ENCODE data around the gene SPINK14.

The SPINK14 gene

DNA sequence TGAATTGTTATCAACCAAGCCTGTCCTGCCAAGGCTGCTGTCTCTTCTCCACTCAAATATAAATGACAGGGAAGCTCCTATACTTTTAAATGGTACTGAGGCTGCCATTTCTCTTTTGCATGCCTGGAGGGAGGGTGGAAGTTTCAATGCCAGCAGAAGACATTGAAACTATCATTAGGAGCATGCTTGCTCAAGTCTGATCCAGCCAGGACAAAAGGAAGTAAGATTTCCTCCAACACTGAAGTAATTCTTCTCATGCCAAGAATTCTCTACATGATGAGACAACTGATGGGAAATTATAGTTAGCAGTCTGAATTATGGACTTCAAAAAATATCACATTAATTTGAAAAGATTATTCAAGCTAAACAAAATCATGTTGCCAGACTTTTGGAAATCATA is 39.9 kb downstream of the SPINK14 start:
- no peak overlapping the region for H3K4me2 ChIP-seq (ENCODE audit: low read length)

DNA sequence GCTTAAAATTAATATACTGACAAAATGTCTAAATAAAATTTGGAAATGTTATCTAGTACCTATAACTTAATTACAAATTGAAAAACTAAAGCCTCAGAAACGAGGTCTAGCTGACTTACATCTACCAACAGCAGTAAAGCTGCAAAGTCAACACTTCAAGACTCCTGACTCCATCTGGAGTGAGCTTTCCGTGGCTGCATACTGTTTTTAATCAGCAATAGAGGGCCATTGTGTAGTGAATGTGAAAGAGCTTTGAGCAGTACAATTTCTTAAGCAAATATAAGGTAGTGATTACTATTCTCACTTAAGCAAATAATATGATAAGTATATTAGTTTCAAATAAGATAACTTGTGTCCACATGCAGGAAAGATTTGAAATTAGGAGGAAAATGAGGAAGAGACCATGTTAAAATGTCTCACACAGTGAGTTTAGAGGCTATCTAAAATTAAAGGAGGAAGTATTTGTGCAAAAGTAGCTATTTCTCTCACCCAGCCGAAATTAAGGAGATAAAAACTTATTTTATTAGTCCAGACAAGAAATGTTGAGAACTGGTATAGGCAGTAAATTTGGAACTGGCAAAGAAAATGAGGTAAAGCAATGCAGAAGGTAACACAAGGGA is 40.9 kb downstream of the SPINK14 start:
- Histone ChIP-seq H4K20me1 (ENCODE audit: insufficient read depth, low read length) (no peaks in the 10 kb centered on the region), H3K27ac (ENCODE audit: low read depth, low read length, poor library complexity, severe bottlenecking) (no peak overlapping the region), H2AFZ (ENCODE audit: low read length) (no peak overlapping the region), H3K36me3 (ENCODE audit: insufficient read depth, low read length) (no peaks in the 10 kb centered on the region), H3F3A (ENCODE audit: insufficient read depth, low read length) (no peaks in the 10 kb centered on the region), H3K4me2 (ENCODE audit: low read length) (no peak overlapping the region), H3K9me2 (ENCODE audit: low read depth, low read length) (no peaks in the 10 kb centered on the region), H3K79me2 (ENCODE audit: insufficient read depth, low read length) (no peaks in the 10 kb centered on the region), H3K4me3 (ENCODE audit: low read depth, low read length, poor library complexity, severe bottlenecking) (no peak overlapping the region), H3K9ac (ENCODE audit: low read length) (no peak overlapping the region), H3K4me1 (ENCODE audit: insufficient read depth, low read length, severe bottlenecking) (no peaks in the 10 kb centered on the region), H3K27me3 (ENCODE audit: insufficient read depth, low read length) (no peaks in the 10 kb centered on the region), H3K9me3 (ENCODE audit: low read length) (no peaks in the 10 kb centered on the region)
- TF ChIP-seq EZH2 (IDR thresholded peaks at IDR 0.05; ENCODE audit: borderline replicate concordance, low read length): no peak
- TF ChIP-seq, protein P1, sequence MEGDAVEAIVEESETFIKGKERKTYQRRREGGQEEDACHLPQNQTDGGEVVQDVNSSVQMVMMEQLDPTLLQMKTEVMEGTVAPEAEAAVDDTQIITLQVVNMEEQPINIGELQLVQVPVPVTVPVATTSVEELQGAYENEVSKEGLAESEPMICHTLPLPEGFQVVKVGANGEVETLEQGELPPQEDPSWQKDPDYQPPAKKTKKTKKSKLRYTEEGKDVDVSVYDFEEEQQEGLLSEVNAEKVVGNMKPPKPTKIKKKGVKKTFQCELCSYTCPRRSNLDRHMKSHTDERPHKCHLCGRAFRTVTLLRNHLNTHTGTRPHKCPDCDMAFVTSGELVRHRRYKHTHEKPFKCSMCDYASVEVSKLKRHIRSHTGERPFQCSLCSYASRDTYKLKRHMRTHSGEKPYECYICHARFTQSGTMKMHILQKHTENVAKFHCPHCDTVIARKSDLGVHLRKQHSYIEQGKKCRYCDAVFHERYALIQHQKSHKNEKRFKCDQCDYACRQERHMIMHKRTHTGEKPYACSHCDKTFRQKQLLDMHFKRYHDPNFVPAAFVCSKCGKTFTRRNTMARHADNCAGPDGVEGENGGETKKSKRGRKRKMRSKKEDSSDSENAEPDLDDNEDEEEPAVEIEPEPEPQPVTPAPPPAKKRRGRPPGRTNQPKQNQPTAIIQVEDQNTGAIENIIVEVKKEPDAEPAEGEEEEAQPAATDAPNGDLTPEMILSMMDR (IDR thresholded peaks at IDR 0.05; ENCODE audit: low read length): no peak

More for the DNA sequence above, 39.9 kb downstream of the SPINK14 start:
- Histone ChIP-seq H3K4me1 (ENCODE audit: insufficient read depth, low read length, severe bottlenecking) (no peaks in the 10 kb centered on the region), H3K27me3 (ENCODE audit: insufficient read depth, low read length) (no peaks in the 10 kb centered on the region), H3K79me2 (ENCODE audit: insufficient read depth, low read length) (no peaks in the 10 kb centered on the region), H3K36me3 (ENCODE audit: insufficient read depth, low read length) (no peaks in the 10 kb centered on the region), H3K9me3 (ENCODE audit: low read length) (no peaks in the 10 kb centered on the region), H3K9me2 (ENCODE audit: low read depth, low read length) (no peaks in the 10 kb centered on the region), H3K9ac (ENCODE audit: low read length) (no peak overlapping the region), H4K20me1 (ENCODE audit: insufficient read depth, low read length) (no peaks in the 10 kb centered on the region), H2AFZ (ENCODE audit: low read length) (no peak overlapping the region), H3K4me3 (ENCODE audit: low read depth, low read length, poor library complexity, severe bottlenecking) (no peak overlapping the region), H3F3A (ENCODE audit: insufficient read depth, low read length) (no peaks in the 10 kb centered on the region), H3K27ac (ENCODE audit: low read depth, low read length, poor library complexity, severe bottlenecking) (no peak overlapping the region)
- no peak for TF ChIP-seq EZH2 (IDR thresholded peaks at IDR 0.05; ENCODE audit: borderline replicate concordance, low read length)
- TF ChIP-seq, protein P1 (IDR thresholded peaks at IDR 0.05; ENCODE audit: low read length): no peak

DNA sequence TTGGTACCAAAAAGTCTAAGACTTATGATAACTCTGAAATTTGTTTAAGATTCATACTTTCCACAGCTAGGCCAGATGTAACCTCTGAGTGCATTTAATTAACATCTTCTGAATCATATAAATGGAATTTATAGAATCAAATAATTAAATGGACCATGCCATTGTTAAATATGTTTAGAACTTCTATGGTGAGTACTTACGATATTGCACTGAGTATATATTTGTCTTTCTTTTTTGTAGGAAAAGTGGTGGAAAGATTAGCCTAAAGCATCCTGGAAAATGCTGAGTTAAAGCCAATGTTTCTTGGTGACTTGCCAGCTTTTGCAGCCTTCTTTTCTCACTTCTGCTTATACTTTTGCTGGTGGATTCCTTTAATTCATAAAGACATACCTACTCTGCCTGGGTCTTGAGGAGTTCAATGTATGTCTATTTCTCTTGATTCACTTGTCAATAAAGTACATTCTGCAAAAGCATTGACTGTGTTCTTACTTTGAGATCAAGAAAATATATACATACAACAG is 46.4 kb downstream of the SPINK14 start:
- no peaks in the 10 kb centered on the region for H3K79me2 ChIP-seq (ENCODE audit: insufficient read depth, low read length)
- H3F3A ChIP-seq (ENCODE audit: insufficient read depth, low read length): no peaks in the 10 kb centered on the region
- H3K4me2 ChIP-seq (ENCODE audit: low read length): no peak overlapping the region
- H3K27ac ChIP-seq (ENCODE audit: low read depth, low read length, poor library complexity, severe bottlenecking): no peak overlapping the region
- no peaks in the 10 kb centered on the region for H3K4me1 ChIP-seq (ENCODE audit: insufficient read depth, low read length, severe bottlenecking)
- no peaks in the 10 kb centered on the region for H3K36me3 ChIP-seq (ENCODE audit: insufficient read depth, low read length)
- no peaks in the 10 kb centered on the region for H3K9me3 ChIP-seq (ENCODE audit: low read length)
- no peak overlapping the region for H3K9ac ChIP-seq (ENCODE audit: low read length)
- TF ChIP-seq, protein P1 (IDR thresholded peaks at IDR 0.05; ENCODE audit: low read length): no peak
- TF ChIP-seq EZH2 (IDR thresholded peaks at IDR 0.05; ENCODE audit: borderline replicate concordance, low read length): no peak
- H3K9me2 ChIP-seq (ENCODE audit: low read depth, low read length): no peaks in the 10 kb centered on the region
- no peaks in the 10 kb centered on the region for H3K27me3 ChIP-seq (ENCODE audit: insufficient read depth, low read length)
- H3K4me3 ChIP-seq (ENCODE audit: low read depth, low read length, poor library complexity, severe bottlenecking): no peak overlapping the region
- no peaks in the 10 kb centered on the region for H4K20me1 ChIP-seq (ENCODE audit: insufficient read depth, low read length)
- no peak overlapping the region for H2AFZ ChIP-seq (ENCODE audit: low read length)
